Mesendoderm (in vitro differentiated cells): ENCODE results near the gene ARHGAP42.

Experiments
- DNase-seq: peaks from one replicate; pipeline ENCODE4 v3.0.0; 2013
- H2AK5ac ChIP-seq: 2 replicates; pipeline ENCODE4 v1.6.1; 2013; ENCODE audit warnings: low read length, inconsistent platforms
- H2BK120ac ChIP-seq: 2 replicates; pipeline ENCODE4 v1.6.1; 2013; ENCODE audit warnings: low read depth, mild to moderate bottlenecking, low read length, moderate library complexity, mixed read lengths
- H2BK15ac ChIP-seq: replicated peaks from 2 replicates; pipeline ENCODE4 v1.6.1; 2013; ENCODE audit warnings: low read depth, mild to moderate bottlenecking, moderate library complexity
- H2BK5ac ChIP-seq: 2 replicates; pipeline ENCODE4 v1.6.1; 2013; ENCODE audit warnings: low read length, inconsistent platforms
- H3K18ac ChIP-seq: 2 replicates; pipeline ENCODE4 v1.6.1; 2013; ENCODE audit warnings: mild to moderate bottlenecking, low read length, mixed read lengths
- H3K23ac ChIP-seq: one replicate; pipeline ENCODE4 v1.6.1; 2013; ENCODE audit warnings: low read length
- H3K27ac ChIP-seq: 2 replicates; pipeline ENCODE4 v1.5.1; 2013; ENCODE audit warnings: low read depth, mild to moderate bottlenecking, inconsistent platforms, low read length, moderate library complexity
- H3K27me3 ChIP-seq: 2 replicates; pipeline ENCODE4 v1.6.1; 2013; ENCODE audit warnings: low read length, control low read depth, mild to moderate bottlenecking, inconsistent platforms; ENCODE audit not compliant: insufficient read depth, poor library complexity
- H3K36me3 ChIP-seq: 2 replicates; pipeline ENCODE4 v1.6.1; 2013; ENCODE audit warnings: low read length, inconsistent platforms; ENCODE audit not compliant: control insufficient read depth, insufficient read depth
- H3K4ac ChIP-seq: one replicate; pipeline ENCODE4 v1.6.1; 2013; ENCODE audit warnings: low read depth, mild to moderate bottlenecking, low read length, moderate library complexity
- H3K4me1 ChIP-seq: 2 replicates; pipeline ENCODE4 v1.6.1; 2013; ENCODE audit warnings: low read depth, low read length, inconsistent platforms; ENCODE audit not compliant: control insufficient read depth
- H3K4me2 ChIP-seq: 2 replicates; pipeline ENCODE4 v1.6.1; 2013; ENCODE audit warnings: low read length
- H3K4me3 ChIP-seq: 2 replicates; pipeline ENCODE4 v1.5.1; 2013; ENCODE audit warnings: mild to moderate bottlenecking, low read length
- H3K56ac ChIP-seq: one replicate; pipeline ENCODE4 v1.6.1; 2013; ENCODE audit warnings: low read length
- H3K79me1 ChIP-seq: 2 replicates; pipeline ENCODE4 v1.6.1; 2013; ENCODE audit warnings: low read length, inconsistent platforms
- H3K79me2 ChIP-seq: 2 replicates; pipeline ENCODE4 v1.6.1; 2013; ENCODE audit warnings: mild to moderate bottlenecking, low read length; ENCODE audit not compliant: control insufficient read depth, insufficient read depth
- H3K9ac ChIP-seq: 2 replicates; pipeline ENCODE4 v1.6.1; 2013; ENCODE audit warnings: low read length, inconsistent platforms
- H4K5ac ChIP-seq: one replicate; pipeline ENCODE4 v1.6.1; 2013; ENCODE audit warnings: low read length
- H4K8ac ChIP-seq: one replicate; pipeline ENCODE4 v1.6.1; 2013; ENCODE audit warnings: low read depth, mild to moderate bottlenecking, control low read depth, low read length, moderate library complexity
- WGBS: extraction: QIAGEN DNeasy Blood & Tissue Kit; methylation state at CpG from one replicate; pipeline ENCODE4 v1.1.7; 2013; ENCODE audit warnings: low lambda C conversion rate, missing lambda C conversion rate; ENCODE audit not compliant: insufficient coverage; ENCODE audit errors: extremely low coverage; 5-methylcytosine and 5-hydroxymethylcytosine counted together

ARHGAP42 gene

DNA sequence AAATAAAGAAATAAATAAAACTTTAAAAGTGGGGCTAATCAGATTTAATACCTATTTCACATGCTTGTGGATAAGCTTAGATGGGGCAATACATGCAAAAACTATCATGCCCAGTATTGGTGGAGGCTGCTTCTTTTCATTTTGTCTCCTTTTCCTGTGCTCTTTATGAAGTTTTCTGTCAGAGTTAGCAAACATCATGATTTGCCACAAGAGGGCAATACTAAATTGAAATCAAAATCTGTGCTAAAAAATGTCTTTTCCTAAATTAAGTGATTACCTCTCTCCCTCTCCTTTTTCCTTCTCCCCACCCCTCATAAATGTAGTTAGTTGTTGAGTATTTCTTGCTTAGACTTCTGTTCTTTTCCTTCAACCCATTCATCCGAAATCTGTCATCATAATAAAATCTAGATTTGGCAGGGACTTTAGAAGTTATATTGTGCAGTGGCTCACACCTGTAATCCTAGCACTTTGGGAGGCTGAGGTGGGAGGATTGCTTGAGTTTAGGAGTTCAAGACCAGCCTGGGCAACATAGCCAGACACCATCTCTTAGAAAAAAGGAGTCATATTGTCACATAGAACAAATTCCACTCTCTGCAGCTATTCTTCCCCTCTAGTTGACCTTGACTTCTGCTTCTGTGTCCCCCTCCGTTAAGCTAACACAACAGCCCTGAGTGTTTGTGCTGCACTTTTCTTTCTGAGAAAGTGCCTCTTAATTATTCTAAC, 4.7 kb upstream of the ARHGAP42 start:
- H3K4me3 ChIP-seq: no peak overlapping the region
- DNase-seq: peak; percentile 51
- no CpG with 5 or more reads among the region's 2 CpGs for WGBS

DNA sequence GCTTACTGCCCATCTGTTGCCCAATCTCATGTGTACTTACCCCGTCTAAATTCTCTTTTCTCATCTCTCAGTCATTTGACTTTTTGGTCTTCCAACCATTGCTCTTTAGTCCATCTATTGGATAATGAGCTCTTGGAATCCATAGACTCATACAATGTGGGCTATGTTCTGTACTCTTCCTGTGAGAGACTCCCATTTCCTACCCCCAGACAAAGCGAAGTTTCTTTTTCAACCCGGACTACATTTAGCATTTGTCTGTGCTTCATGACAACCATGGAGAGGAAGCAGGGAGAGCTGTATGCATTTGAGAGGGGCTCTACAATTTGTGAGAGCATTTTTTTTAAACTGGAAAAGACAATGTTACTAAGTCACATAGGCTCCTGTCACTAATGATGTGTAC, 4.0 kb upstream of the ARHGAP42 start:
- no peak for DNase-seq
- Histone ChIP-seq H3K79me1 (no peaks in the 10 kb centered on the region), H4K8ac (peak overlapping the region; percentile 86), H3K18ac (no peak overlapping the region), H4K5ac (no peak overlapping the region), H2AK5ac (no peak overlapping the region), H2BK15ac (no peak overlapping the region), H3K4me2 (no peak overlapping the region), H3K56ac (no peak overlapping the region), H2BK5ac (no peak overlapping the region), H2BK120ac (no peak overlapping the region), H3K4me3 (no peak overlapping the region), H3K27ac (no peak overlapping the region), H3K27me3 (no peaks in the 10 kb centered on the region), H3K79me2 (peaks cover under 1% of the 10 kb centered on the region), H3K36me3 (no peaks in the 10 kb centered on the region), H3K4ac (no peak overlapping the region), H3K4me1 (no peaks in the 10 kb centered on the region), H3K9ac (no peak overlapping the region), H3K23ac (no peak overlapping the region)
- WGBS: 100% methylated on average over 1 of the region's 3 CpGs

More for the DNA sequence above, 4.7 kb upstream of the ARHGAP42 start:
- Histone ChIP-seq H3K79me2 (no peaks in the 10 kb centered on the region), H4K8ac (no peak overlapping the region), H2BK120ac (no peak overlapping the region), H2BK15ac (no peak overlapping the region), H3K9ac (no peak overlapping the region), H2AK5ac (no peak overlapping the region), H3K36me3 (no peaks in the 10 kb centered on the region), H2BK5ac (no peak overlapping the region), H3K4me2 (no peak overlapping the region), H4K5ac (no peak overlapping the region), H3K27ac (no peak overlapping the region), H3K4me1 (no peaks in the 10 kb centered on the region), H3K56ac (no peak overlapping the region), H3K4ac (no peak overlapping the region), H3K27me3 (no peaks in the 10 kb centered on the region), H3K23ac (no peak overlapping the region), H3K79me1 (no peaks in the 10 kb centered on the region), H3K18ac (no peak overlapping the region)

DNA sequence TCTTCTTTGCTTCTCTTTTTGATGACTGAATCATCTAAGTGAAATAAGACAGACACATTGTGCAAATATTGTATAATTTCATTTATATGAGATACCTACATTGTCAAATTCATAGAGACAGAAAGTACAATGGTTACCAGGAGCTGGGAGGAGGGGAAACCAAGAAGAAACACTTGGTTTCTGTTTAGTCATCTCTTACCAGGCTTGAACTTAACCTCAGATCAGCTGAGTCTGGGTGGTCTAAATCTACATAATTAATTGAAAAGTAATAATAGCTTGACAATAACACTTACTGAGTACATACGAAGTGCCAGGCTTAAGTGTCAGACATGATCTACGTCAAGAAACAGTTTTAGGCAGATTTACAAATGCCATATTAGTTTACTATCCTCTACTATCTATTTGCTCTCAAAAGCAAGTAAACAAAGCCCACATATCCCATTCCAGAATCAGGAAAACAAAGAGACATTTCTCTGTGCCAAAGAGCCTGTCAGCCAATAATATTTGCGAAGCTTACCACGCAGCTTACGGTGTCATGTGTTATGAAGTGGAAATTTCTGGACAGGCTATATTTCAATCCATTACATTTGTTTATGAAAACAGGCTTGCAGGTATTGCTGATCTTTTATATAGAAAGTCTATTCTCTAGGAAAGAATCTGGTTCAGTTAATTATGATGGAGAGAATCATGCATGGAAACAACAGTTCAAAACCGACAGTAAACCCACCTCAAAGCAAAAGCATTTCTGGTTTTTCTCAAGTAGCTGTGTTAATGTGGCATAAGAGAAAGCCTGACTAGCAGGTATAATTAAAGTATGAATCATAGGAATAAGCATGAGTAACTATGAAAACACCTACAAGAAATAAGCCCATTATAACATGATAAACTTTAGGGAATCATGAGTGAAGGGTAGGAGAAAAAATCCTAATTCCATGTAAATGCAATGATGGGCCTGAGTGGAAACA, 2.7 kb upstream of the ARHGAP42 start:
- H3K4me2 ChIP-seq: no peak overlapping the region
- H3K79me2 ChIP-seq: peaks cover 5% of the 10 kb centered on the region
- no peak overlapping the region for H4K8ac ChIP-seq
- no peak overlapping the region for H3K27ac ChIP-seq
- H3K4me3 ChIP-seq: no peak overlapping the region
- no peaks in the 10 kb centered on the region for H3K27me3 ChIP-seq
- H3K9ac ChIP-seq: no peak overlapping the region
- no peaks in the 10 kb centered on the region for H3K4me1 ChIP-seq
- no peak overlapping the region for H4K5ac ChIP-seq
- DNase-seq: no peak
- no peaks in the 10 kb centered on the region for H3K36me3 ChIP-seq
- H3K18ac ChIP-seq: no peak overlapping the region
- no peak overlapping the region for H2BK15ac ChIP-seq
- no peak overlapping the region for H3K4ac ChIP-seq
- no peak overlapping the region for H2BK5ac ChIP-seq
- no peak overlapping the region for H2BK120ac ChIP-seq
- no peaks in the 10 kb centered on the region for H3K79me1 ChIP-seq
- no peak overlapping the region for H2AK5ac ChIP-seq
- WGBS: no CpG with 5 or more reads among the region's 6 CpGs
- H3K56ac ChIP-seq: no peak overlapping the region
- H3K23ac ChIP-seq: no peak overlapping the region

DNA sequence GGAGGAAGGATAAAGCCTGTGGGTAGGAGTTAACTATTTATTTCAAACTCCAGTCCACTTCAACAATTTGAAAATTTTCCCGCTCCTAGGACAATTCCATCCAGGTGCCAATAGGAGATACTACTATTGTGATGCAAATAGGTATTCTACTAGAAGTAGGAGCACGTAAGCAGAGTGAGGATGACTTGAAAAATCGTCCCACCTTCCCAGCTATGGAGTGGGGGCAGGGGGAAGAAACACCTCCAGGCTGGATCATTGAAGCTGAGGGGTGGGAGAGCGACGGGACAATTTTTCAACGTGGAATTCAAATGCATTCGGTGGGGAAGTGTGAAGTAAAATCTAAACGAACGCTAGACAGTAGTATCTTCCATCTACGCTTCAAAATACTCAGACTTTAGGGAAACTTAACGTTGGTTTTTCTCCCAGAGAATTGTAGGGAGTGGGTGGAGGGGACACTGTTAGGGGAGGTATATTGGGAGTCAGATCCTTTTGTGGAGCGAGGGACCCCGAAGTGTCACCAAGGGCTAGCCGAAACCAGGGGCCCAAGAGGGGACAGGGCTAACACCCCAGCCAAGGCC, 523 bp upstream of the ARHGAP42 start:
- WGBS: no CpG with 5 or more reads among the region's 14 CpGs
- Histone ChIP-seq H2BK120ac (peak overlapping the region; percentile 66), H3K4me3 (peak overlapping the region; percentile 48), H3K9ac (peak overlapping the region; percentile 90), H3K18ac (peak overlapping the region; percentile 81), H3K27me3 (no peaks in the 10 kb centered on the region), H3K79me2 (peaks cover 8% of the 10 kb centered on the region), H3K23ac (peak overlapping the region; percentile 51), H3K4ac (peak overlapping the region; percentile 10), H4K8ac (peak overlapping the region; percentile 86), H3K4me1 (no peaks in the 10 kb centered on the region), H2AK5ac (no peak overlapping the region), H2BK5ac (peak overlapping the region; percentile 41), H4K5ac (no peak overlapping the region), H3K36me3 (no peaks in the 10 kb centered on the region), H3K79me1 (peaks cover 3% of the 10 kb centered on the region), H2BK15ac (peak overlapping the region; percentile 25), H3K4me2 (peak overlapping the region; percentile 76), H3K56ac (peak overlapping the region; percentile 97), H3K27ac (peak overlapping the region; percentile 93)
- peak; percentile 59 for DNase-seq

DNA sequence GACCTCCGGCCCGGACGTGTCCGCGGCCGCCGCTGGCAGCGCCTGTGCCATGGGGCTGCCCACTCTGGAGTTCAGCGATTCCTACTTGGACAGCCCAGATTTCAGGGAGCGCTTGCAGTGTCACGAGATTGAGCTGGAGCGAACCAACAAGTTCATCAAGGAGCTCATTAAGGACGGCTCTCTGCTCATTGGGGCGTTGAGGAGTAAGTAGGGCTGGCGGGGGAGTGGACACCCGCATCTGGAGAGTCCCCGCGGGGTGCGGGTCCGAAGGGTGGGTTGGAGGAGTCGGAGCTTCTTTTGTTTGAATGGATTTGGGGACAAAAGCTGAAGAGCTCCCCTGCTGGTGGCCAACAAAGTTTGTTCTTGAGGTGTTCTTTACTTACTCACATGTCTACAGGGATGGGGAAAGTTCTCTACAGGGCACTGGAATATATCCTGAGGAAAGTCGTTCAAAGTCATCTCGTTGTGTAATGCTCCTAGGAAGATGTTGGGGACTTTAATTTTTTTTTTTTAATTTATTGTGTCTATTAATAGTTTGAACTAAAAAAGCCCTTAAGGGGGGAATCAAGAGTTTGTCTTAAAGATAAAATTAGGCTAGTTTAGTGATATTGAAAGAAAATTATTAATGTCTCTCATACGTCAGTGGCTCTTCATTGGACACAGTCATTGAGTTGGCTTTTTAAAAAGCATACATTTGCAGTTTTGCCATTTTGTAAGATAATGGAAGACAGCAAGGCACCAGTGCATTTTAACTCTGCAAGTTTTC, 725 bp downstream of the ARHGAP42 start:
- Histone ChIP-seq H3K4me2 (peak overlapping the region; percentile 82), H3K79me1 (peaks cover 6% of the 10 kb centered on the region), H3K36me3 (no peaks in the 10 kb centered on the region), H3K79me2 (peaks cover 14% of the 10 kb centered on the region), H2BK15ac (no peak overlapping the region), H3K4ac (peak overlapping the region; percentile 95), H3K4me1 (no peaks in the 10 kb centered on the region), H3K56ac (peak overlapping the region; percentile 97), H4K8ac (no peak overlapping the region), H2AK5ac (no peak overlapping the region), H3K9ac (peak overlapping the region; percentile 90), H3K4me3 (peak overlapping the region; percentile 81), H4K5ac (no peak overlapping the region), H2BK5ac (peak overlapping the region; percentile 79), H3K27me3 (no peaks in the 10 kb centered on the region), H3K23ac (peak overlapping the region; percentile 76), H3K27ac (peak overlapping the region; percentile 93), H2BK120ac (peak overlapping the region; percentile 75), H3K18ac (peak overlapping the region; percentile 81)
- DNase-seq: peak; percentile 94
- no CpG with 5 or more reads among the region's 24 CpGs for WGBS
